IMR-90 (cell line): ENCODE data around the gene MMP24. TPM values are rescaled to one million over a fixed set of nuclear protein-coding genes. Genes with fewer than 3 reads are reported as not detected.

Experiments used
- ATAC-seq: fragments of 200-7000 bp; cut with Tn5 transposase; 2 replicates; pipeline ENCODE4 v1.9.1; 2020; ENCODE audit warnings: low read depth, mild to moderate bottlenecking, moderate library complexity
- BruUV-seq: library from RNA; stranded (reverse); fragments of 400-500 nt; replicated peaks from 2 replicates; lab custom pipeline; 2021; lab: Mats Ljungman, UMichigan
- CTCF ChIA-PET: fragments of 300-600 bp; formaldehyde crosslinking; extraction: SDS; loops from one replicate; lab custom pipeline; 2021; ENCODE audit warnings: antibody characterized with exemption; lab: Yijun Ruan, JAX
- POLR2A ChIA-PET: fragments of 300-600 bp; sonication (Branson Sonifier 250); formaldehyde crosslinking; loops from one replicate; lab custom pipeline; 2022; ENCODE audit warnings: antibody characterized with exemption; ENCODE audit not compliant: unreplicated experiment; lab: Charles Lee
- DNase-seq: peaks from one replicate; pipeline ENCODE4 v3.0.0; 2013
- H2AFZ ChIP-seq: replicated peaks from 2 replicates; pipeline ENCODE3; 2013; ENCODE audit warnings: low read length, mild to moderate bottlenecking; ENCODE audit not compliant: poor library complexity
- H2AK5ac ChIP-seq: 2 replicates; pipeline ENCODE4 v1.6.1; 2013; ENCODE audit warnings: low read depth, low read length, inconsistent platforms
- H2AK9ac ChIP-seq: replicated peaks from 2 replicates; pipeline ENCODE3; 2013; ENCODE audit warnings: mild to moderate bottlenecking, low read depth, low read length, moderate library complexity; ENCODE audit not compliant: poor library complexity
- H2BK120ac ChIP-seq: 2 replicates; pipeline ENCODE4 v1.6.1; 2013; ENCODE audit warnings: low read depth, low read length, inconsistent platforms
- H2BK15ac ChIP-seq: 3 replicates; pipeline ENCODE4 v1.6.1; 2013; ENCODE audit warnings: low read depth, low read length, inconsistent platforms
- H2BK20ac ChIP-seq: 2 replicates; pipeline ENCODE4 v1.6.1; 2013; ENCODE audit warnings: low read depth, mild to moderate bottlenecking, inconsistent platforms, low read length, moderate library complexity
- H2BK5ac ChIP-seq: 2 replicates; pipeline ENCODE4 v1.6.1; 2013; ENCODE audit warnings: mild to moderate bottlenecking, low read depth, low read length, inconsistent platforms; ENCODE audit not compliant: poor library complexity, severe bottlenecking
- H3K14ac ChIP-seq: replicated peaks from 2 replicates; pipeline ENCODE4 v1.6.1; 2013; ENCODE audit warnings: low read depth, low read length, inconsistent platforms
- H3K18ac ChIP-seq: 2 replicates; pipeline ENCODE4 v1.6.1; 2013; ENCODE audit warnings: low read depth, low read length, control low read depth
- H3K23ac ChIP-seq: 2 replicates; pipeline ENCODE4 v1.6.1; 2013; ENCODE audit warnings: low read depth, low read length, inconsistent platforms
- H3K27ac ChIP-seq: 2 replicates; pipeline ENCODE4 v1.5.1; 2013; ENCODE audit warnings: mild to moderate bottlenecking, control low read depth, low read length; ENCODE audit not compliant: insufficient read depth
- H3K27me3 ChIP-seq: 2 replicates; pipeline ENCODE4 v1.6.1; 2013; ENCODE audit warnings: low read length; ENCODE audit not compliant: control insufficient read depth, insufficient read depth
- H3K36me3 ChIP-seq: 2 replicates; pipeline ENCODE4 v1.6.1; 2013; ENCODE audit warnings: low read length, mixed read lengths; ENCODE audit not compliant: control insufficient read depth, insufficient read depth
- H3K4ac ChIP-seq: 2 replicates; pipeline ENCODE4 v1.6.1; 2013; ENCODE audit warnings: low read depth, low read length, inconsistent platforms
- H3K4me1 ChIP-seq: 2 replicates; pipeline ENCODE4 v1.6.1; 2013; ENCODE audit warnings: low read length, mixed read lengths; ENCODE audit not compliant: control insufficient read depth, insufficient read depth
- H3K4me2 ChIP-seq: 2 replicates; pipeline ENCODE4 v1.6.1; 2013; ENCODE audit warnings: low read depth, mild to moderate bottlenecking, control low read depth, low read length, moderate library complexity
- H3K4me3 ChIP-seq: 2 replicates; pipeline ENCODE4 v1.5.1; 2013; ENCODE audit warnings: low read depth, mild to moderate bottlenecking, control low read depth, low read length, moderate library complexity; ENCODE audit not compliant: insufficient read depth
- H3K56ac ChIP-seq: 2 replicates; pipeline ENCODE4 v1.6.1; 2013; ENCODE audit warnings: low read length, inconsistent platforms; ENCODE audit not compliant: insufficient read depth; ENCODE audit errors: extremely low read depth
- H3K79me1 ChIP-seq, 2 experiments: 2 replicates each; pipeline ENCODE4 v1.6.1; 2013; ENCODE audit warnings: low read length in 2 of 2, inconsistent platforms in 1 of 2, low read depth in 1 of 2
- H3K9ac ChIP-seq: 2 replicates; pipeline ENCODE4 v1.6.1; 2013; ENCODE audit warnings: low read depth, low read length, control low read depth
- H3K9me1 ChIP-seq: 2 replicates; pipeline ENCODE4 v1.6.1; 2013; ENCODE audit warnings: low read length, inconsistent platforms; ENCODE audit not compliant: insufficient read depth
- H3K9me3 ChIP-seq: 2 replicates; pipeline ENCODE4 v1.6.1; 2013; ENCODE audit warnings: low read length; ENCODE audit not compliant: control insufficient read depth, insufficient read depth
- H4K20me1 ChIP-seq: 2 replicates; pipeline ENCODE4 v1.6.1; 2013; ENCODE audit warnings: low read length, inconsistent platforms; ENCODE audit not compliant: insufficient read depth
- H4K5ac ChIP-seq: 2 replicates; pipeline ENCODE4 v1.6.1; 2013; ENCODE audit warnings: mild to moderate bottlenecking, low read depth, low read length, control low read depth
- H4K8ac ChIP-seq, 2 experiments: 2 replicates each; pipeline ENCODE4 v1.6.1; 2013; ENCODE audit warnings: low read depth in 2 of 2, low read length in 2 of 2, control low read depth in 1 of 2, inconsistent platforms in 1 of 2
- H4K91ac ChIP-seq: 2 replicates; pipeline ENCODE4 v1.6.1; 2013; ENCODE audit warnings: low read depth, low read length, inconsistent platforms; ENCODE audit not compliant: insufficient read depth
- CEBPB ChIP-seq: IDR thresholded peaks from 2 replicates; pipeline ENCODE4 v1.6.1; 2012; ENCODE audit warnings: low read depth, low read length, improper control_type of control experiment
- CHD1 ChIP-seq: IDR thresholded peaks from 2 replicates; pipeline ENCODE4 v1.6.1; 2012; ENCODE audit warnings: low read depth, low read length, improper control_type of control experiment
- ELK1 ChIP-seq: fragments of 150-350 bp; IDR thresholded peaks from 2 replicates; pipeline ENCODE4 v1.6.1; 2016; ENCODE audit warnings: low read depth, mild to moderate bottlenecking, low read length, moderate library complexity, borderline replicate concordance
- RAD21 ChIP-seq: IDR thresholded peaks from 2 replicates; pipeline ENCODE4 v1.6.1; 2012; ENCODE audit warnings: low read length, improper control_type of control experiment
- RCOR1 ChIP-seq: IDR thresholded peaks from 2 replicates; pipeline ENCODE4 v1.6.1; 2012; ENCODE audit warnings: mild to moderate bottlenecking, low read length, improper control_type of control experiment; ENCODE audit not compliant: insufficient replicate concordance
- dilution Hi-C: fragments of 300-500 bp; cut with HindIII; formaldehyde crosslinking; loops from one replicate; pipeline ENCODE4 v1.14.3; 2018; ENCODE audit warnings: low sequenced_read_pairs; ENCODE audit not compliant: unreplicated experiment
- in situ Hi-C: fragments of 300-500 bp; cut with MboI; formaldehyde crosslinking; loops from 3 replicates; pipeline ENCODE4 v1.14.3; 2019; ENCODE audit warnings: low sequenced_read_pairs, inconsistent platforms, mixed read lengths
- intact Hi-C: fragments of 100-400 bp; cut with micrococcal nuclease; formaldehyde crosslinking; loops from 2 replicates; pipeline ENCODE4 v1.10.0; 2022
- polyA plus RNA-seq, 3 experiments: library from polyadenylated mRNA; depleted of rRNA; stranded (reverse); fragments of >200 nt; gene quantifications; 2 replicates each; pipeline ENCODE4 v1.2.3, GENCODE V29; 2012; ENCODE audit warnings: low replicate concordance in 1 of 3
- total RNA-seq: library from RNA; depleted of rRNA; stranded (reverse); fragments of >200 nt; gene quantifications from 2 replicates; pipeline ENCODE4 v1.2.3, GENCODE V29; 2012

Gene MMP24
- total and polyA plus RNA-seq, 2 of the 4 experiments (the other 2 are of a cell fraction), result 0.36 to 0.79 TPM

GRCh38 chr20:35237486-35237885, 11.0 kb downstream of the MMP24 start:
- Histone ChIP-seq H3K9me1 (0 out of 2 replicates have a peak, but pooled peaks cover 3% of the 10 kb centered on the region), H3K36me3 (0 out of 2 replicates have a peak, but pooled peaks cover 2% of the 10 kb centered on the region), H2BK5ac (no peak overlapping the region), H3K27ac (no peak overlapping the region), H3K4me1 (peaks cover 4% of the 10 kb centered on the region), H3K79me1 (no peaks in the 10 kb centered on the region), H3K9ac (no peak overlapping the region), H2AK5ac (no peak overlapping the region), H2BK15ac (no peak overlapping the region), H2BK120ac (no peak overlapping the region), H4K91ac (no peak overlapping the region), H3K14ac (no peak overlapping the region), H4K8ac (no peak overlapping the region), H4K20me1 (0 out of 2 replicates have a peak, but pooled peaks cover 2% of the 10 kb centered on the region), H3K27me3 (peaks cover 2% of the 10 kb centered on the region; the same call in 1 of the 2 replicates), H3K4me3 (no peak overlapping the region), H3K4ac (no peak overlapping the region), H3K9me3 (peaks cover 3% of the 10 kb centered on the region), H2BK20ac (no peak overlapping the region), H3K56ac (no peak overlapping the region), H3K18ac (no peak overlapping the region), H2AK9ac (no peak overlapping the region), H4K5ac (no peak overlapping the region), H2AFZ (no peak overlapping the region), H3K4me2 (no peak overlapping the region), H3K23ac (no peak overlapping the region)
- ChIA-PET POLR2A (no interaction called here), CTCF (interaction anchor here (0.6 kb wide), 1 partner anchor 141 kb away, joined by 3 read pairs; no protein-coding TSS in a partner anchor)
- no TSS peak for BruUV-seq
- dilution Hi-C loops (no loop called here), intact Hi-C loops (no loop called here), in situ Hi-C loops (no loop called here)
- TF ChIP-seq ELK1 (no peak), CHD1 (no peak), RAD21 (no peak), CEBPB (no peak), RCOR1 (no peak)
- ATAC-seq (no peak), DNase-seq (no peak)
